Glomerular visceral epithelial cell (primary cell): ENCODE data around the gene POU6F2.

Experiments
- DNase-seq: peaks from one replicate; pipeline ENCODE4 v3.0.0-alpha.2; 2016; ENCODE audit errors: extremely low spot score

Gene POU6F2

DNA sequence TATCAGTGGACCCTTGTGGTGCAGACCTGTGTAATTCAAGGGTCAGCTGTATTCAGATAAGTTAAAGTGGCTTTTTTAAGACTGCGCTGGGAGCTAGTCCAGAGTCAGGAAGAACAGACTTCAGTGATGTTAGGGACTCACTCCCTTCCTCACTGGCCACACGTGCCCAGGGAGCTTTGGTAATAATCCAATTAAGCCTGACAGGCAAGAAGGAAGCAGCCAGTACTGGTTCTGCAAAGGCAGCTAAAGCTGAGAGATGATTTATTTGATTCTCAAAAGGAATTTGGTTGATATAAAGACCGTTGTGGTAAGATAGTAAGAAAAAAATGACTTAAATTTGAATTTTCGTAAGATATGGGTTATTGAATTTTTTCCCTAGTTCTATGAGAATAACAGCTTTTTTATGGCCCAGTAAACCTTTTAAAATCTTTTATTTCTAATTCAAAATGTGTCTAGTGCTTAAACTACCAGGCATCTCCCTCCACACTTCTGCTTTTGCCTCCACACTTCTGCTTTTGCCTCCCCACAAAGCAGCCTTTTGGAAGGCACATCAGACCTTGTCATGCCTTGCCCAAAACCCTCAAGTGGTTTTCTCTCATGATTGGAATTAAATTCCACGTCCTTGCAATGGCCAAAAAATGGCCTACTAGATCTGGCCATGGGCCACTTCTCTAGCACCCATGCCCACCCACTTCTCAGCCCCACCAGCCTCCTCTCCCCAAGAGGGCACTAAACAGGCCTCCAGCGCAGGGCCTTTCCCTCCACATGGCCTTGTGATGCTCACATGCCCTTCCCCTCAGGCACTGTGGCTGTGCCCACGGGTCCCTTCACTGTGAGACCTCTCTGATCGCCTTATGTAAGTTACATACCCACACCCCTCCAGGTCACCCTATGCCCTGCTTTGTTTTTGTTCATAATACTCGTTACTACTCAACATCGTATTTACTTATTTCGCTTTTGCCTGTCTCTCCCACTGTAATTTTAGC lies 92.5 kb downstream of the POU6F2 start:
- DNase-seq: no peak

DNA sequence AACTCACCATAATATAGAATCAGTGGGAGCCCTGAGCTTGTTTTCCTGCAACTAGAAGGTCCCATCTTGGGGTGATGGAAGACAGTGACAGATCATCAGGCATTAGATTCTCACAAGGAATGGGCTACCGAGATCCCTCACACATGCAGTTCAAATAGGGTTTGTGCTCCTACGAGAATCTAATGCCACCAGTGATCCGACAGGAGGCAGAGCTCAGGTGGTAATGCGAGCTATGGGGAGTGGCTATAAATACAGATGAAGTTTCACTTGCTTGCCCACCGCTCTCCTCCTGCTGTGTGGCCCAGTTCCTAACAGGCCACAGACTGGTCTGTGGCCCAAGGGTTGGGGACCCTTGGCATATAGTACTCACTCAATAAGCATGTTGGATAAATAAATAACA lies 93.4 kb downstream of the POU6F2 start:
- DNase-seq: no peak

DNA sequence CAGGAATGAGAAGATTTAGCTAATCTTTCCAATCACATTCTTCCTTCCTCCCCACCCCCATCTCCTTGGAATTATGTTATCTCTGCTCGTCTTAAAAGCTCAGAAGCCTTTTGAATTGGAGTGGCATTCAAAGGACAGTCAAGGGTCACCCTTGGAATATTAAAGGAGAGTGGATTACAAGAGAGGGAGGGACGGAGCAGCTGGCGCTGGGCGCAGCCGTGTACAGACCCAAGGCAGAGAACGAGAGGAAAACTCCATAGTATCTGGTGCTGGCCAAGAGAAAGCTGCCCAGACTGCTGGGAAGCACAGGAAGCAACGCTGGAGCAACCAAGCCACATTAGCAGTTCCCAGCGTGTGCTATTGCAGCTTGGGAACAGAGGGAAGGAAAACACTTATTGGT lies 95.7 kb downstream of the POU6F2 start:
- no peak for DNase-seq

- no peak for DNase-seq
These were observed 97.5 kb downstream of the POU6F2 start for GRCh38 chr7:39075210-39075609.

- DNase-seq: no peak
These were observed 106.1 kb downstream of the POU6F2 start for GRCh38 chr7:39083781-39084180.

GRCh38 chr7:39084349-39084748 lies 106.6 kb downstream of the POU6F2 start:
- no peak for DNase-seq

DNA sequence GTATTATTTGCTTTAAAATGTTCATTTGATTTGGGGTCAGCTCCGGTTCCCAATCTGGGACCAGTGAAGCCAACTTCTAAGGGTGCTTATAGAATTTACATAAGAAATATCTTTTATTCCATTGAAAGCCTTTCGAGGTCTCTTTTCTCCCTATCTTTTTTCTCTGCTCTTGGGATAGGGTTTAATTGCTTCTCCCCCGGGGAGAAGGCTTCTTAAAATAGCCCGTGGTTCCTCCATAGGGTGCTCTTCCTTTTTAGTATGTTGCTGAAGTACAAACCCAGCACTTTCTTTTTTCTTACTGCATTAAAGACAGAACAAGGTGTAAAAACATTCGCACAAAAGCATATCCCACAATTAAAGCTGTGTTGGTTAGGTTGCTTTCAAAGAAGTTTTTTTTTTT lies 107.5 kb downstream of the POU6F2 start:
- DNase-seq: no peak

GRCh38 chr7:39085590-39086049 lies 107.9 kb downstream of the POU6F2 start:
- no peak for DNase-seq

DNA sequence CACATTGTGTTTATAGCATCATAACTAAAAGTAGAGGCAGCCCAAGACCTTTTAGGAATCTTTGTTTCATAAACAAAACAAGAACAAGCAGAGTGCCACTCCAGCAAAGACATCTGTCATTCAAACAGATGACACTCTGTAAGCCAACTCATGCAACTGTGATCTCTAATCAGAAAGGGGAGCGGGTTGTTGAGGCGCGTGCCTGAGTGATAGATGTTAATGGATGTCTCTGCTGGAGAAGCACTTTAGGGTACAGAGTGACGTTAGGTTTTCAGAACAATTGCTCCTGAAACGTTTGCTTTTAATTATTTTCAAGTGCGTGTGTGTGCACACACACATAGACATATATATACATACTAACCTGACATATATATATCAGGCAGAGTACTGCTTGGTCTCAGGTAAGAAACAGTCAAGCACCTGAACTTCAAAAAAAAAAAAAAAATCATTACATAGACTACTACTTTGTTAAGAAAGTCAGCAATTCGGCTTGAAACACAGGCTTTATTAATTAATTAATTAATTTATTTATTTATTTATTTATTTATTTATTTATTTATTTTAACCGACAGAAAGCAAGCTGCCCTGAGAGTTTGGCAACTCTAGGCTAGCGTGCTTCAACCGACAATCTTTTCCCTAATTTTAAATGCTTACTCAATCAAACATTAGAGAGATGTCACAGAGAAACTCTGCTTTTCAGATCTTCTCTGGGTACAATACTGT lies 109.1 kb downstream of the POU6F2 start:
- no peak for DNase-seq

- no peak for DNase-seq
These were observed 111.3 kb downstream of the POU6F2 start for GRCh38 chr7:39088730-39089593.

DNA sequence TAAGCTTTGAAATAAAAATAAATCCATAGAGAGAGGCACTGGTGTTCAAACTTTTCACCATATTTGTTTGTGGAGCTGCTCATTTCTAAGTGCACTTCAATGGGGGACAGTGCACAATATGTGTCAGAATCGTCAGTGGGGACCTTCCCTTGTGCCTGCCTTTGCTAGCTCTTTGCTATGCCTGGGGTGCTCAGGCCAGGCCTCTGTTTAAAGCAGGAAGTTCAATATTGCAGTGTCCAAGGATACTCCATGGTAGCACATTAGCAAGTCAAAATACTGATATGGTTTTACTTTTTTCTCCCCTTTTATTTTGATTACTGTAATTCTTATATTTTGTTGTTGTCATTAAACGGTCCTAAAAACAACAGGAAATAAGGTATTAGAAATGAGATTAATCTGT lies 113.4 kb downstream of the POU6F2 start:
- DNase-seq: no peak

GRCh38 chr7:39091774-39092173 lies 114.1 kb downstream of the POU6F2 start:
- DNase-seq: no peak

DNA sequence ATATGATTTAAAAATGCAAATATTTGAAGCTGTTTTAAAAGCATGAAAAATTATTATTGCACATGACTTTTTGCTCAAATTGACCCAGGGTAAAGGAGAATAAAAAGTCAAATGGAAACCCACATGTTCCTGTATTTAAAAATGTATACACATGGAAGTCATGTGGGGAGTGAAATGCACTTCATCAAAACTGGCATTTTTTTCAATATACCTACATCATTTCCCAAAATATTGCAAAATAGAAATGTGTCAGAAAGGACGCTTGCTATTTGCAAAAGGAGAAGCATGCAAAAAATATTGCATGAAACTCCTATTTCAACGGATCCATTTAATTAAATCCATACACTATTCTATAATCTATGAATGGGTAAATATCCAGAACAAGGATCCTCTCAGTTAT lies 117.0 kb downstream of the POU6F2 start:
- DNase-seq: no peak

DNA sequence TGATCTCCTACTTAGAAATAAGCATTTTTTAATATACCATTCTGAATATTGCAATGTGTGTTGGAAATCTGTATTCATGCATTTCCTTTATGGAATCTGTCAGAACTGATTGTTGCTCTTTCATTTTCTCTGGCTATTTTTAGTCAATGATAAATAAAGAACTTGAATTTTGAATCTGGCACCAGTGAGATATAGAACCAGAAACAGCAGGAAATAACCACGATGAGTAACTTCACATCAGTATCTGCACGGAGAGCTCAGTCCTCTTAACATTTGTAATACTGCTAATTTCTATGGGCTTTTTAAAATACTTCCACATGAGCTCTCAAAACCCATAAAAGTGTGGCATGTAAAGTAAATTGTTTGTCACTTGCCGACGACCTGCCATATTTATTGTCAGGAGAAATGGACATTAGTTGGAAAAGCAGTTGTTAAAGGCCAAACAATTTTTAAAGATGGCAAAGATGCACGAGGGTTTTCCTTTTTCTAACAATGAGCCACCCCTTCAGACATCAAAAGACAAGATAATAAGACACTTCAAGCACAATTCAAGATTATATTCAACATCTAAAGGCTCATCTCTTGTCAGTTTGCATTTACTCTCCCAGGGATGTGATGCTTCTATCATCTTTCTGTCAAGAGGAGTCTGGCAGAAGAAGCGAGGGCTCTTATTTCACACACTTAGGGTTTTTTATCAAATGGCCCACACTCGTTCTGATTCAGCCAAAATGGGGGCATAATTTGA lies 118.3 kb downstream of the POU6F2 start:
- DNase-seq: no peak

DNA sequence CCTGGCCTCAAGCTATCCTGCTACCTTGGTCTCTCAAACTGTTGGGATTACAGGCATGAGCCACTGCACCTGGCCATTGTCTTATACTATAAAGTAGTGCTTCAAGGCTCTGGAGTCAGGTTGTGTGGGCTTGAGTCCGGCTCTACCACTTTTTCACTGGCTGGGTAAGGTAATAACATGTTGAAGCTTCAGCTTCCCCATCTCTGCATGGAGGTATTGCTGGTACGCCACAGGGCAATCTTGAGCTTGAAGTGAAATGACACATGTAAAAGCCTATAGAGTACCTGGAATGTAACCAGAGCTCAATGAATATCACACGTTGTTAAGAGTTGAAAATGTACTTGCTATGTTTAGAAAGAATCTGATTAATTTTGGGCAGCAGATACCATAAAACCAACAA lies 120.8 kb downstream of the POU6F2 start:
- no peak for DNase-seq

GRCh38 chr7:39099146-39099545 lies 121.4 kb downstream of the POU6F2 start:
- no peak for DNase-seq

DNA sequence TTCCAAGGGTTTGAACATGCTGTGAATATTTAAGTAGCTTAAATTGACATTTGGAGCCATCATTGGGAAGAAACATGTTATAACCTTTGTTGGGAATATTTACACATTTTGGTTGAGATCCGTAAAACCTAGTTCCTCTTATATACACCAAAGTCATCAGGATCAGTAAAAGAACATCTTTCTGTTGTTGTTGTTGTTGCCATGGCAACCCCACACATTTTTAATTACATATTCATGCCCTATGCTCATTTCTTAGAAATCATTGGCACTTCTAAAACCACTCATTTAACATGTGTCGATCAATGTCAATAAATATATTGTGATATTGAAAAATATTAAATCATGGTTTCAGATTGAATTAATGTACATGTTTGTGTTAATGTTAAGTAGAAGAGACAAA lies 122.6 kb downstream of the POU6F2 start:
- DNase-seq: no peak

- DNase-seq: no peak
These were observed 124.5 kb downstream of the POU6F2 start for GRCh38 chr7:39102234-39102633.

DNA sequence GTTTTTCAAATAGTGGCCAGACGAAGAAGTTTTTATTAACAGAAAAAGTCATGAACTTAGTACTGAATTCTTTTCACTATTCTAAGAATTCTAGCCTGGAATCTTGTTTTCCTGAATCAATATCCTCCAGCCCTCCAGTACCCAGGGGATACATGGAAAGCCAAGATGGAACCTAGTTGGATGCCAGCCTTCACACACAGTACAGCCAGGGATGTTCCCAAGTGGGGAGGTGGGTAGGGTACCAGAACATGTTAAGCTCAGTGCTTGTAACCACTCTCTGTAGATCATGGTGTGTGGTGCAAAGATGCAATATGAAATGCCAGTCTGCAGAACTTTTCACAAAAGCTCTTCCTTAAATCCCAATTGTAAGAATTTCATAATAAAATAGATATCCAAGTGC lies 128.0 kb downstream of the POU6F2 start:
- no peak for DNase-seq

DNA sequence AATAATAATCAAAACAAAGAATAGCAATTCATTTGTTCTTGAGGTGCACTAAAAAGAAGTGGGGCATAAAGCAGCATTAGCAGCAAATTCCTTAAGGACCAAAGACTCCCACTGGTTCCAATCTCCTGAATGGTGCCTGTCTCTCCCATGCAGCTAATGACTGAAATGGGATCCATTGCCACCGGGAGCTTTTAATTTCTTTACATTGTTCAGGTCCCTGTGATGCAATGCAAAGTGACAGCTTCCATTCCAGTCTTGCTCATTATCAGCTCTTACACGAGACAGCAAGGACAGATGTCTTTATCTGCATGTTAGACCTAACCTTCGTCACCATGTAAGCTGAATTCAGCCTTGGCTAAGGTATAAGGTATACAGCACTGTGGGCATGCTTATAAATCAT lies 148.1 kb downstream of the POU6F2 start:
- no peak for DNase-seq

GRCh38 chr7:39127058-39127457 lies 149.3 kb downstream of the POU6F2 start:
- no peak for DNase-seq
